A549 (cell line): Measurements from ENCODE around the gene IGFBP4. TPM values are rescaled to one million over a fixed set of nuclear protein-coding genes. Genes with fewer than 3 reads are reported as not detected.
A peak's percentile ranks its signal among the peaks of the same experiment; 100 is the strongest.

ENCODE experiments used
- BHLHE40 ChIP-seq: IDR thresholded peaks from 2 replicates; pipeline ENCODE4 v1.6.1; 2012; ENCODE audit warnings: low read depth, low read length, inconsistent platforms
- CBX8 ChIP-seq: fragments of 200-600 bp; sonication (generic); IDR thresholded peaks from 2 replicates; pipeline ENCODE4 v1.6.1; 2016
- CHD4 ChIP-seq: fragments of 200-600 bp; sonication (generic); IDR thresholded peaks from 2 replicates; pipeline ENCODE4 v1.6.1; 2016; ENCODE audit warnings: antibody characterized with exemption, mild to moderate bottlenecking, borderline replicate concordance
- EHMT2 ChIP-seq: fragments of 200-600 bp; sonication (generic); IDR thresholded peaks from 2 replicates; pipeline ENCODE4 v1.6.1; 2016; ENCODE audit warnings: antibody characterized with exemption, low read depth, mild to moderate bottlenecking, moderate library complexity
- EP300 ChIP-seq, 2 experiments: fragments of >200 bp; sonication (Bioruptor Twin); formaldehyde crosslinking; IDR thresholded peaks; 2 replicates in 1 of 2; 3 replicates in 1 of 2; pipeline ENCODE4 v1.6.1; 2016 to 2017
- ESRRA ChIP-seq: fragments of 150-350 bp; IDR thresholded peaks from 2 replicates; pipeline ENCODE4 v1.6.1; 2014; ENCODE audit warnings: mild to moderate bottlenecking, low read length, borderline replicate concordance
- FOSB ChIP-seq: fragments of 250-450 bp; sonication (Bioruptor Pico); IDR thresholded peaks from 2 replicates; pipeline ENCODE4 v1.5.0; 2020; ENCODE audit warnings: mild to moderate bottlenecking, moderate library complexity
- FOXS1 ChIP-seq: fragments of 250-450 bp; sonication (Bioruptor Pico); IDR thresholded peaks from 2 replicates; pipeline ENCODE4 v1.5.0; 2020; ENCODE audit warnings: mild to moderate bottlenecking, moderate library complexity
- HOXA7 ChIP-seq: fragments of 250-450 bp; sonication (Bioruptor Pico); IDR thresholded peaks from 2 replicates; pipeline ENCODE4 v1.5.0; 2020; ENCODE audit warnings: mild to moderate bottlenecking, moderate library complexity
- HOXB13 ChIP-seq: fragments of 250-450 bp; sonication (Bioruptor Pico); IDR thresholded peaks from 2 replicates; pipeline ENCODE4 v1.5.0; 2020; ENCODE audit warnings: low read depth, mild to moderate bottlenecking, moderate library complexity
- HOXB5 ChIP-seq: fragments of 250-450 bp; sonication (Bioruptor Pico); IDR thresholded peaks from 2 replicates; pipeline ENCODE4 v1.5.0; 2020; ENCODE audit warnings: mild to moderate bottlenecking, moderate library complexity
- JUN ChIP-seq, 2 experiments: fragments of >200 bp; sonication (Bioruptor Twin); formaldehyde crosslinking; IDR thresholded peaks; 2 replicates in 1 of 2; 3 replicates in 1 of 2; pipeline ENCODE4 v1.6.1; 2016 to 2017
- JUNB ChIP-seq: fragments of >200 bp; sonication (Bioruptor Twin); formaldehyde crosslinking; IDR thresholded peaks from 2 replicates; pipeline ENCODE4 v1.6.1; 2016
- KDM1A ChIP-seq: fragments of 200-600 bp; sonication (generic); IDR thresholded peaks from 2 replicates; pipeline ENCODE4 v1.6.1; 2016; ENCODE audit warnings: low read depth, mild to moderate bottlenecking
- KDM5A ChIP-seq: fragments of 200-600 bp; sonication (generic); IDR thresholded peaks from 2 replicates; pipeline ENCODE4 v1.6.1; 2016; ENCODE audit warnings: antibody characterized with exemption, mild to moderate bottlenecking
- MAFK ChIP-seq: fragments of 450-650 bp; IDR thresholded peaks from 2 replicates; pipeline ENCODE4 v1.6.1; 2014; ENCODE audit not compliant: partially characterized antibody
- NFE2L2 ChIP-seq: fragments of 150-350 bp; conservative IDR thresholded peaks from 2 replicates; pipeline ENCODE4 v1.6.1; 2014; ENCODE audit warnings: low read length
- NPAS2 ChIP-seq: fragments of 250-450 bp; sonication (Bioruptor Pico); IDR thresholded peaks from 2 replicates; pipeline ENCODE4 v1.8.0; 2022; ENCODE audit warnings: mild to moderate bottlenecking, moderate library complexity, borderline replicate concordance
- NR3C1 ChIP-seq: fragments of >200 bp; sonication (Bioruptor Twin); formaldehyde crosslinking; IDR thresholded peaks from 3 replicates; pipeline ENCODE4 v1.6.1; 2017
- POLR2A ChIP-seq: IDR thresholded peaks from 2 replicates; pipeline ENCODE4 v1.6.1; 2012; ENCODE audit warnings: mild to moderate bottlenecking, low read length
- POLR2AphosphoS2 ChIP-seq: conservative IDR thresholded peaks from 2 replicates; pipeline ENCODE4 v1.6.1; 2012; ENCODE audit warnings: low read length, improper control_type of control experiment, inconsistent platforms
- RCOR1 ChIP-seq: fragments of 150-350 bp; IDR thresholded peaks from 2 replicates; pipeline ENCODE4 v1.6.1; 2014; ENCODE audit warnings: antibody characterized with exemption, low read length, low read depth
- RFX5 ChIP-seq: fragments of 450-650 bp; IDR thresholded peaks from 2 replicates; pipeline ENCODE4 v1.7.1; 2014; ENCODE audit warnings: antibody characterized with exemption, mild to moderate bottlenecking, moderate library complexity
- RNF2 ChIP-seq: fragments of 200-600 bp; sonication (generic); IDR thresholded peaks from 2 replicates; pipeline ENCODE4 v1.6.1; 2016; ENCODE audit warnings: low read depth, mild to moderate bottlenecking, antibody characterized with exemption, moderate library complexity, borderline replicate concordance
- SREBF2 ChIP-seq: fragments of 450-650 bp; IDR thresholded peaks from 2 replicates; pipeline ENCODE4 v1.6.1; 2014; ENCODE audit warnings: mild to moderate bottlenecking, moderate library complexity
- ZFP36 ChIP-seq: fragments of 450-650 bp; IDR thresholded peaks from 2 replicates; pipeline ENCODE4 v1.6.1; 2014; ENCODE audit warnings: borderline replicate concordance; ENCODE audit not compliant: partially characterized antibody
- polyA plus RNA-seq, 4 experiments: library from polyadenylated mRNA; depleted of rRNA in 3 of 4; stranded (reverse); fragments of >200 nt; fragmentation: RNase III in 1 of 4; extraction: RNeasy Plus Mini Kit Qiagen cat#74134 plus additional on column Dnase treatment in 1 of 4; gene quantifications; 2 replicates in 3 of 4; 3 replicates in 1 of 4; pipeline ENCODE4 v1.2.3, GENCODE V29; 2011 to 2017
- TF ChIP-seq, protein P1 (sequence below): fragments of 250-450 bp; sonication (Bioruptor Pico); IDR thresholded peaks from 2 replicates; pipeline ENCODE4 v1.5.0; 2021; ENCODE audit warnings: mild to moderate bottlenecking, moderate library complexity, borderline replicate concordance
- TF ChIP-seq, protein P2 (sequence below): IDR thresholded peaks from 2 replicates; pipeline ENCODE4 v1.6.1; 2012
- TF ChIP-seq, protein P3 (sequence below): fragments of 250-450 bp; sonication (Bioruptor Pico); IDR thresholded peaks from 2 replicates; pipeline ENCODE4 v1.5.0; 2020; ENCODE audit warnings: low read depth, mild to moderate bottlenecking, moderate library complexity
- TF ChIP-seq, protein P4 (sequence below): fragments of 150-350 bp; IDR thresholded peaks from 2 replicates; pipeline ENCODE4 v1.6.1; 2014; ENCODE audit warnings: low read depth, mild to moderate bottlenecking, low read length
- TF ChIP-seq, protein P5 (sequence below): fragments of >200 bp; sonication (Bioruptor Twin); formaldehyde crosslinking; IDR thresholded peaks from 3 replicates; pipeline ENCODE4 v1.6.1; 2016
- TF ChIP-seq, protein P6 (sequence below): fragments of >200 bp; sonication (Bioruptor Twin); formaldehyde crosslinking; IDR thresholded peaks from 2 replicates; pipeline ENCODE4 v1.6.1; 2016
- TF ChIP-seq, protein P7 (sequence below): fragments of 200-600 bp; sonication (generic); IDR thresholded peaks from 2 replicates; pipeline ENCODE4 v1.6.1; 2016; ENCODE audit warnings: antibody characterized with exemption, mild to moderate bottlenecking, moderate library complexity
- TF ChIP-seq, protein P8 (sequence below): IDR thresholded peaks from 2 replicates; pipeline ENCODE4 v1.6.1; 2012; ENCODE audit warnings: low read depth, borderline replicate concordance

Gene IGFBP4
- polyA plus RNA-seq, 2 of the 4 experiments (the other 2 are of a cell fraction) = 1,080 to 1,829 TPM

DNA sequence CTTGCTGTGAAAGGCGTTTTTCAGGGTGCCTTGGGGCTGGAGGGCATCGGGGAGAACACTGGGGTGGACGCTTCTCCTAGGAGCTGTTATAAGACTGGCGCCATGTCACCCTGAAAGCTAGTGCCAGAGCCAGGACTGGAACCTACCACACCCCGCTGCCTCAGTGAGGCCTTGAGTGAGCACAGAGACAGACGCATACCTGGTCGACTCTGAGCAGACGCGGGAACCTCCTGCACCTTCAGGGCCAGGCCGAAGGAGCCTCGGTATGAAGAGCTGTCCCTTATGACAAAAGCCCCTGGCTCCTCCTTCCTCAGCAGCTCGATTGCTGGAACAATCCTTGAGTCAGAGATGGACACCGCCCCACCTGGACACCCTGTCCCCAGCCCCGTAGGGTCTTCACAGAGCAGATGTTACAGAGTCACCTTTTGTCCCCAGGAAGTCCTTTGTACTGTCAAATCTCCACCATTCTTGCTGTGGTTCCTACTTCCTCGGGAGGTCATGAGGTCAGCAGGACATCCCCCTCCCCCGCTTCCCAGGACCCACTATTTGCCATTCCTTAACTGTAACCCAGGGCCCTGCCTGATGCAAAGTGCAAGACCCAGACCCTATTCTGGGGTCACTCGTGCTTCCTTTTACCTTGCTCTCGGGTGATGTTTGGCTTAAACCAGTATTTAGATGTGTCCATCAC lies 41.2 kb downstream of the IGFBP4 start (continued):
- TF ChIP-seq, protein P1, sequence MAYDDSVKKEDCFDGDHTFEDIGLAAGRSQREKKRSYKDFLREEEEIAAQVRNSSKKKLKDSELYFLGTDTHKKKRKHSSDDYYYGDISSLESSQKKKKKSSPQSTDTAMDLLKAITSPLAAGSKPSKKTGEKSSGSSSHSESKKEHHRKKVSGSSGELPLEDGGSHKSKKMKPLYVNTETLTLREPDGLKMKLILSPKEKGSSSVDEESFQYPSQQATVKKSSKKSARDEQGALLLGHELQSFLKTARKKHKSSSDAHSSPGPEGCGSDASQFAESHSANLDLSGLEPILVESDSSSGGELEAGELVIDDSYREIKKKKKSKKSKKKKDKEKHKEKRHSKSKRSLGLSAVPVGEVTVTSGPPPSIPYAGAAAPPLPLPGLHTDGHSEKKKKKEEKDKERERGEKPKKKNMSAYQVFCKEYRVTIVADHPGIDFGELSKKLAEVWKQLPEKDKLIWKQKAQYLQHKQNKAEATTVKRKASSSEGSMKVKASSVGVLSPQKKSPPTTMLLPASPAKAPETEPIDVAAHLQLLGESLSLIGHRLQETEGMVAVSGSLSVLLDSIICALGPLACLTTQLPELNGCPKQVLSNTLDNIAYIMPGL = no peak
- TF ChIP-seq RNF2 (no peak), KDM5A (no peak), FOXS1 (CRISPR knock-in tag) (no peak), KDM1A (no peak), JUNB (no peak), NFE2L2 (no peak), MAFK (no peak), POLR2AphosphoS2 (peak; percentile 83; the same call in 1 of the 2 replicates), CHD4 (no peak), SREBF2 (no peak), NPAS2 (CRISPR knock-in tag) (no peak), ESRRA (no peak), JUN (IDR thresholded peaks at IDR 0.05) (peak in 1 of 2 experiments; percentile 10; a peak in 3 of 5 replicates), EP300 (IDR thresholded peaks at IDR 0.05) (no peak), CBX8 (no peak), POLR2A (no peak), NR3C1 (no peak), FOSB (CRISPR knock-in tag) (no peak), HOXB13 (CRISPR knock-in tag) (peak; percentile 30), HOXA7 (peak; percentile 36; the same call in 1 of the 2 replicates), RFX5 (no peak), RCOR1 (no peak), ZFP36 (no peak), HOXB5 (CRISPR knock-in tag) (peak; percentile 60), BHLHE40 (no peak), EHMT2 (no peak)
- TF ChIP-seq, protein P2, sequence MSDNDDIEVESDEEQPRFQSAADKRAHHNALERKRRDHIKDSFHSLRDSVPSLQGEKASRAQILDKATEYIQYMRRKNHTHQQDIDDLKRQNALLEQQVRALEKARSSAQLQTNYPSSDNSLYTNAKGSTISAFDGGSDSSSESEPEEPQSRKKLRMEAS = no peak; the same call in 1 of the 2 replicates
- TF ChIP-seq, protein P3, sequence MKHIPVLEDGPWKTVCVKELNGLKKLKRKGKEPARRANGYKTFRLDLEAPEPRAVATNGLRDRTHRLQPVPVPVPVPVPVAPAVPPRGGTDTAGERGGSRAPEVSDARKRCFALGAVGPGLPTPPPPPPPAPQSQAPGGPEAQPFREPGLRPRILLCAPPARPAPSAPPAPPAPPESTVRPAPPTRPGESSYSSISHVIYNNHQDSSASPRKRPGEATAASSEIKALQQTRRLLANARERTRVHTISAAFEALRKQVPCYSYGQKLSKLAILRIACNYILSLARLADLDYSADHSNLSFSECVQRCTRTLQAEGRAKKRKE (CRISPR knock-in tag) = peak; percentile 58
- TF ChIP-seq, protein P4, sequence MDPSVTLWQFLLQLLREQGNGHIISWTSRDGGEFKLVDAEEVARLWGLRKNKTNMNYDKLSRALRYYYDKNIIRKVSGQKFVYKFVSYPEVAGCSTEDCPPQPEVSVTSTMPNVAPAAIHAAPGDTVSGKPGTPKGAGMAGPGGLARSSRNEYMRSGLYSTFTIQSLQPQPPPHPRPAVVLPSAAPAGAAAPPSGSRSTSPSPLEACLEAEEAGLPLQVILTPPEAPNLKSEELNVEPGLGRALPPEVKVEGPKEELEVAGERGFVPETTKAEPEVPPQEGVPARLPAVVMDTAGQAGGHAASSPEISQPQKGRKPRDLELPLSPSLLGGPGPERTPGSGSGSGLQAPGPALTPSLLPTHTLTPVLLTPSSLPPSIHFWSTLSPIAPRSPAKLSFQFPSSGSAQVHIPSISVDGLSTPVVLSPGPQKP = no peak
- TF ChIP-seq, protein P5, sequence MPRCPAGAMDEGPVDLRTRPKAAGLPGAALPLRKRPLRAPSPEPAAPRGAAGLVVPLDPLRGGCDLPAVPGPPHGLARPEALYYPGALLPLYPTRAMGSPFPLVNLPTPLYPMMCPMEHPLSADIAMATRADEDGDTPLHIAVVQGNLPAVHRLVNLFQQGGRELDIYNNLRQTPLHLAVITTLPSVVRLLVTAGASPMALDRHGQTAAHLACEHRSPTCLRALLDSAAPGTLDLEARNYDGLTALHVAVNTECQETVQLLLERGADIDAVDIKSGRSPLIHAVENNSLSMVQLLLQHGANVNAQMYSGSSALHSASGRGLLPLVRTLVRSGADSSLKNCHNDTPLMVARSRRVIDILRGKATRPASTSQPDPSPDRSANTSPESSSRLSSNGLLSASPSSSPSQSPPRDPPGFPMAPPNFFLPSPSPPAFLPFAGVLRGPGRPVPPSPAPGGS = 0 out of 3 replicates have a peak, but pooled peaks have one; percentile 14
- TF ChIP-seq, protein P6, sequence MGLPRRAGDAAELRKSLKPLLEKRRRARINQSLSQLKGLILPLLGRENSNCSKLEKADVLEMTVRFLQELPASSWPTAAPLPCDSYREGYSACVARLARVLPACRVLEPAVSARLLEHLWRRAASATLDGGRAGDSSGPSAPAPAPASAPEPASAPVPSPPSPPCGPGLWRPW = no peak
- TF ChIP-seq, protein P7, sequence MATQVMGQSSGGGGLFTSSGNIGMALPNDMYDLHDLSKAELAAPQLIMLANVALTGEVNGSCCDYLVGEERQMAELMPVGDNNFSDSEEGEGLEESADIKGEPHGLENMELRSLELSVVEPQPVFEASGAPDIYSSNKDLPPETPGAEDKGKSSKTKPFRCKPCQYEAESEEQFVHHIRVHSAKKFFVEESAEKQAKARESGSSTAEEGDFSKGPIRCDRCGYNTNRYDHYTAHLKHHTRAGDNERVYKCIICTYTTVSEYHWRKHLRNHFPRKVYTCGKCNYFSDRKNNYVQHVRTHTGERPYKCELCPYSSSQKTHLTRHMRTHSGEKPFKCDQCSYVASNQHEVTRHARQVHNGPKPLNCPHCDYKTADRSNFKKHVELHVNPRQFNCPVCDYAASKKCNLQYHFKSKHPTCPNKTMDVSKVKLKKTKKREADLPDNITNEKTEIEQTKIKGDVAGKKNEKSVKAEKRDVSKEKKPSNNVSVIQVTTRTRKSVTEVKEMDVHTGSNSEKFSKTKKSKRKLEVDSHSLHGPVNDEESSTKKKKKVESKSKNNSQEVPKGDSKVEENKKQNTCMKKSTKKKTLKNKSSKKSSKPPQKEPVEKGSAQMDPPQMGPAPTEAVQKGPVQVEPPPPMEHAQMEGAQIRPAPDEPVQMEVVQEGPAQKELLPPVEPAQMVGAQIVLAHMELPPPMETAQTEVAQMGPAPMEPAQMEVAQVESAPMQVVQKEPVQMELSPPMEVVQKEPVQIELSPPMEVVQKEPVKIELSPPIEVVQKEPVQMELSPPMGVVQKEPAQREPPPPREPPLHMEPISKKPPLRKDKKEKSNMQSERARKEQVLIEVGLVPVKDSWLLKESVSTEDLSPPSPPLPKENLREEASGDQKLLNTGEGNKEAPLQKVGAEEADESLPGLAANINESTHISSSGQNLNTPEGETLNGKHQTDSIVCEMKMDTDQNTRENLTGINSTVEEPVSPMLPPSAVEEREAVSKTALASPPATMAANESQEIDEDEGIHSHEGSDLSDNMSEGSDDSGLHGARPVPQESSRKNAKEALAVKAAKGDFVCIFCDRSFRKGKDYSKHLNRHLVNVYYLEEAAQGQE = no peak
- TF ChIP-seq, protein P8, sequence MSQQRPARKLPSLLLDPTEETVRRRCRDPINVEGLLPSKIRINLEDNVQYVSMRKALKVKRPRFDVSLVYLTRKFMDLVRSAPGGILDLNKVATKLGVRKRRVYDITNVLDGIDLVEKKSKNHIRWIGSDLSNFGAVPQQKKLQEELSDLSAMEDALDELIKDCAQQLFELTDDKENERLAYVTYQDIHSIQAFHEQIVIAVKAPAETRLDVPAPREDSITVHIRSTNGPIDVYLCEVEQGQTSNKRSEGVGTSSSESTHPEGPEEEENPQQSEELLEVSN = no peak
